ENCODE measurements around the gene ADGRD1.

Gene ADGRD1

GRCh38 chr12:130922511-130922953, 31.2 kb upstream of the ADGRD1 start:
- Histone ChIP-seq H3K4me3 (no peak overlapping the region), H3K27ac (no peak overlapping the region), H3K27me3 (peaks cover 0 to 18% of the 10 kb centered on the region in 2 donors), H3K36me3 (no peaks in the 10 kb centered on the region), H3K4me1 (no peaks in the 10 kb centered on the region), H3K9me3 (peaks cover 0 to 11% (median 5%) of the 10 kb centered on the region in 3 donors)
- TF ChIP-seq, protein P1, sequence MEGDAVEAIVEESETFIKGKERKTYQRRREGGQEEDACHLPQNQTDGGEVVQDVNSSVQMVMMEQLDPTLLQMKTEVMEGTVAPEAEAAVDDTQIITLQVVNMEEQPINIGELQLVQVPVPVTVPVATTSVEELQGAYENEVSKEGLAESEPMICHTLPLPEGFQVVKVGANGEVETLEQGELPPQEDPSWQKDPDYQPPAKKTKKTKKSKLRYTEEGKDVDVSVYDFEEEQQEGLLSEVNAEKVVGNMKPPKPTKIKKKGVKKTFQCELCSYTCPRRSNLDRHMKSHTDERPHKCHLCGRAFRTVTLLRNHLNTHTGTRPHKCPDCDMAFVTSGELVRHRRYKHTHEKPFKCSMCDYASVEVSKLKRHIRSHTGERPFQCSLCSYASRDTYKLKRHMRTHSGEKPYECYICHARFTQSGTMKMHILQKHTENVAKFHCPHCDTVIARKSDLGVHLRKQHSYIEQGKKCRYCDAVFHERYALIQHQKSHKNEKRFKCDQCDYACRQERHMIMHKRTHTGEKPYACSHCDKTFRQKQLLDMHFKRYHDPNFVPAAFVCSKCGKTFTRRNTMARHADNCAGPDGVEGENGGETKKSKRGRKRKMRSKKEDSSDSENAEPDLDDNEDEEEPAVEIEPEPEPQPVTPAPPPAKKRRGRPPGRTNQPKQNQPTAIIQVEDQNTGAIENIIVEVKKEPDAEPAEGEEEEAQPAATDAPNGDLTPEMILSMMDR (IDR thresholded peaks at IDR 0.05): no peak
- DNase-seq: no peak
- intact Hi-C loops (cut with DNase I; ENCODE audit: low total_unique reads): no loop called here

GRCh38 chr12:130924966-130925665, 28.6 kb upstream of the ADGRD1 start:
- Histone ChIP-seq H3K4me1 (no peaks in the 10 kb centered on the region), H3K9me3 (peaks cover 0 to 11% (median 5%) of the 10 kb centered on the region in 3 donors), H3K36me3 (no peaks in the 10 kb centered on the region), H3K4me3 (no peak overlapping the region), H3K27me3 (peaks cover 0 to 19% of the 10 kb centered on the region in 2 donors), H3K27ac (no peak overlapping the region)
- intact Hi-C loops (cut with DNase I; ENCODE audit: low total_unique reads): no loop called here
- no peak for DNase-seq
- TF ChIP-seq, protein P1 (IDR thresholded peaks at IDR 0.05): no peak

DNA sequence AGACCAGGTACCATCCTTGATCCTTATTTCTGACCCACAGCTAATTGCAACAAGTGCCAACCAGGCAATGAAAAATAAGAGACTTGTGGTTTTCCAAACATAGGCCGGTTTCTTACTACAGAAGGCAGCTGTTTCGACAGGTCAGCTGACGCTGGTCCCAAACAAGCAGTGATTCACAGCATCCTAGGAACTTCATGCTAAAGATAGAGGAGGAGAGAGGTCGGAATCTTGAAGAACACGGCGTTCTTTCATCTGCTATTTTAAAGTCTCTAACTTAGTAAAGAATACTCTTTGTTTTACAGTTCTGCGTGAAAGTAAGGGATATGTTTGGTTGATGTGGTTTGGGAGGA, 28.1 kb upstream of the ADGRD1 start:
- no peaks in the 10 kb centered on the region for H3K4me1 ChIP-seq
- DNase-seq: no peak
- no peak overlapping the region for H3K27ac ChIP-seq
- intact Hi-C loops (cut with DNase I; ENCODE audit: low total_unique reads): no loop called here
- H3K9me3 ChIP-seq: peaks cover 0 to 11% (median 5%) of the 10 kb centered on the region in 3 donors
- peaks cover 0 to 23% of the 10 kb centered on the region in 2 donors for H3K27me3 ChIP-seq
- no peak overlapping the region for H3K4me3 ChIP-seq
- TF ChIP-seq, protein P1 (IDR thresholded peaks at IDR 0.05): no peak
- H3K36me3 ChIP-seq: no peaks in the 10 kb centered on the region

DNA sequence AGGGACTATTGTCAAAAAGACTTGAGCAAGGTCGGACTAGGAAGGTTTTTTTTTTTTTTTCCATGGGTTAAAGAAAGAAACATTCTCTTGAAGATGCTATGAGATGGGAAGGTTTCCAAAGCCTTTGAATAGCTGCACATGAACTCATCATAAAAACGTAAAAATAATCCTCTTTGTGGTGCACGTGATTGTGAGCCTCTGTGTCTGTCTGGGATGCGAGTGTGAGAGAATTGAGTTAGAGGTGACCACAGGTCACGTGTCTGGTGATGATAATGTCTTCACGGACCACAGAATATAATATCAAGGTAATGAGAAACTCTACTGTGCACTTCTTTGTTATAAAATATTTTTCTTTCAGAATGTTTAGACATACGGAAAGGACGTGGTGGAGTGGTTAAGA, 24.3 kb upstream of the ADGRD1 start:
- H3K36me3 ChIP-seq: no peaks in the 10 kb centered on the region
- TF ChIP-seq, protein P1 (IDR thresholded peaks at IDR 0.05): no peak
- no peaks in the 10 kb centered on the region for H3K9me3 ChIP-seq
- peaks cover 0 to 34% of the 10 kb centered on the region in 2 donors for H3K27me3 ChIP-seq
- no peak overlapping the region for H3K4me3 ChIP-seq
- intact Hi-C loops (cut with DNase I; ENCODE audit: low total_unique reads): no loop called here
- H3K4me1 ChIP-seq: no peaks in the 10 kb centered on the region
- DNase-seq: no peak
- no peak overlapping the region for H3K27ac ChIP-seq

GRCh38 chr12:130932061-130932930, 21.4 kb upstream of the ADGRD1 start:
- Histone ChIP-seq H3K27me3 (peaks cover 0 to 25% of the 10 kb centered on the region in 2 donors), H3K4me1 (no peaks in the 10 kb centered on the region), H3K36me3 (no peaks in the 10 kb centered on the region), H3K4me3 (no peak overlapping the region), H3K27ac (no peak overlapping the region), H3K9me3 (peaks cover 0 to 5% (median 0%) of the 10 kb centered on the region in 3 donors)
- TF ChIP-seq, protein P1 (IDR thresholded peaks at IDR 0.05): no peak
- intact Hi-C loops (cut with DNase I; ENCODE audit: low total_unique reads): no loop called here
- no peak for DNase-seq

All from tibial artery (tissue), 4 donors.